Lung microvascular endothelial cell (primary cell): ENCODE results near the gene BRWD1. TPM values are rescaled to one million over a fixed set of nuclear protein-coding genes. Genes with fewer than 3 reads are reported as not detected.

Experiments
- DNase-seq, 2 donors: peaks; one replicate each; pipeline versions ENCODE4 v3.0.0 to v3.0.0-alpha.2; 2010; ENCODE audit warnings: low read depth in 2 of 2
- total RNA-seq: library from RNA; depleted of rRNA; stranded (reverse); fragments of >200 nt; gene quantifications from 2 replicates; pipeline ENCODE4 v1.2.1, GENCODE V29; 2014

BRWD1 gene
- total RNA-seq, 1 donor from 2014 or later = 51.2 TPM

DNA sequence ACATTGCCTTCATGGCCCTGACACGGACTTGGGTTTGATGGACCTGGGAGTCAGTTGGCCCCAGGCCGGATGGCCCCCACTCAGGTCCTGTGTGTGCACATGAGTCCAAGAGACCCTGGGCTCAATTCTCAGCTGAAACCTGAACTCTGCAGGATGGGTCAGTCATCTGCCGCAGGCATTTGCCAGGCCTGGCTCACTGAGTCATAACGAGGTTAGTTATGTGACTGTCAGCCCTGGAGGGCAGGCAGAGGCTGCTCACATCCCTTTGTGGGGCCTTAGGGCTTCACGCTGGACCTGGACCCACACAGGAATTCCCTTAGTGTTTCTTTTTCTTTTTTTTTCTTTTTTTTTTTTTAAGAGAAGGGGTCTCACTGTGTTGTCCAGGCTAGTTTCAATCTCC lies 176.7 kb downstream of the BRWD1 start:
- DNase-seq = no peak

DNA sequence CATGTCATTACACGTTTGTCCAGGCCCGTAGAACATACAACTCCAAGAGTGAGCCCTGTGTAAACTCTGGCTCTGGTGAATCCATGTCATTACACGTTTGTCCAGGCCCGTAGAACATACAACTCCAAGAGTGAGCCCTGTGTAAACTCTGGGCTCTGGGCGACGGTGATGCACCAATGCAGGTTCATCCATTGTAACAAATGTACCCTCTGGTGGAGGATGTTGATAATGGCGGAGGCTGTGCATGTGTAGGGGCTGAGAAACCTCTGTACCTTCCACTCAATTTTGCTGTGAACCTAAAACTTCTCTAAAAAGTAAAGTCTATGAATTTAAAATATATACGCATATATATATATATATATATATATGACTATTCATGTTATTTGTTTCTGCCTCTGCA lies 177.3 kb downstream of the BRWD1 start:
- peak; percentile 50 to 69 for DNase-seq

DNA sequence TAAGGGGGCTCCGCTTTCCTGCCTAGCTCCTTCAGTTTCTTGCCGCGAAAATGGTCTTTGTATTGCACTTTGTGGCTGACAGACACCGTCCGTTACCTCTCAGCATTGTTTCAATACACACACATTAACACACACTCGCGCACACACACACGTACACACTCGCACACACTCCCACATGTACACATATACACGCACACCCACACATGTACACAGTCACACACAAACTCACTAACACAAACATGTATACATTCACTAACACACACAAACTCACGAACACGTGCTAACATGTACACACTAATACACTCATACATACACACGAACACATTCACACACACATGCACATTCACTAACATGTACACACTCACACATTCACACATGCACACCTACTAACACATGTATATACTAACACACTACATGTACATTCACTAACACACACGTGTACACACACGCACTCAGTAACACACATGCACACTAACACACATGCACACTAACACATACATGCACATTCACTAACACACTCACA lies 179.1 kb downstream of the BRWD1 start:
- no peak for DNase-seq

Other genes starting within 250 kb of the BRWD1 start
- gene PSMG1, start 130.2 kb downstream of the BRWD1 start, total RNA-seq = 57.3 and 58.9 TPM in 2 replicates
- 160 and 189 TPM in 2 replicates for gene HMGN1, start 35.5 kb upstream of the BRWD1 start, total RNA-seq
- 0.22 and 0.40 TPM in 2 replicates for gene LCA5L, start 132.1 kb upstream of the BRWD1 start, total RNA-seq
- 0.20 and 0.22 TPM in 2 replicates for gene SH3BGR, start 138.3 kb upstream of the BRWD1 start, total RNA-seq